K562 (cell line): ENCODE data around the gene PRKG1. TPM values are rescaled to one million over a fixed set of nuclear protein-coding genes. Genes with fewer than 3 reads are reported as not detected.

Experiments
- ATAC-seq: fragments of 200-7000 bp; cut with Tn5 transposase; 3 replicates; pipeline ENCODE4 v1.9.1; 2020; ENCODE audit warnings: moderate library complexity
- BruUV-seq: library from RNA; stranded (reverse); fragments of 400-500 nt; replicated peaks from 2 replicates; lab custom pipeline; 2021; lab: Mats Ljungman, UMichigan
- CTCF ChIA-PET: fragments of 300-600 bp; formaldehyde crosslinking; extraction: SDS; loops from one replicate; lab custom pipeline; 2021; ENCODE audit warnings: low intra/inter-chr PET ratio; lab: Yijun Ruan, JAX
- POLR2A ChIA-PET: fragments of 300-600, 350-650 bp; sonication (Branson Sonifier 250); formaldehyde crosslinking; extraction: SDS; loops from one replicate; lab custom pipeline; 2021; ENCODE audit warnings: antibody characterized with exemption, inconsistent platforms; lab: Yijun Ruan, JAX
- DNase-seq, 4 experiments: peaks; one replicate each; pipeline versions ENCODE4 v3.0.0 to v3.0.0-alpha.2; 2011 to 2018; ENCODE audit warnings: low spot score in 3 of 4, mixed read lengths in 3 of 4; ENCODE audit errors: extremely low read depth in 1 of 4
- FAIRE-seq: peaks from 2 replicates; lab custom pipeline; 2011; peaks lifted over from hg19 to GRCh38; lab: Jason Lieb, UNC
- H2AFZ ChIP-seq: 2 replicates; pipeline ENCODE4 v1.6.0; 2011; ENCODE audit warnings: low read depth, low read length, control low read depth, inconsistent platforms
- H3K27ac ChIP-seq: fragments of 200-600 bp; 3 replicates; pipeline ENCODE4 v1.8.0; 2011; ENCODE audit warnings: low read depth, mild to moderate bottlenecking, control low read depth, inconsistent platforms, low read length, moderate library complexity, mixed read lengths; ENCODE audit errors: extremely low read depth
- H3K27me3 ChIP-seq, 2 experiments: fragments of 300-600 bp in 1 of 2; 2 replicates in 1 of 2; 3 replicates in 1 of 2; pipeline versions ENCODE4 v1.6.0 to v1.8.0; 2011; ENCODE audit warnings: inconsistent platforms in 2 of 2, low read length in 2 of 2, mild to moderate bottlenecking in 1 of 2, mixed read lengths in 1 of 2, moderate library complexity in 1 of 2; ENCODE audit not compliant: control insufficient read depth in 2 of 2, insufficient read depth in 2 of 2
- H3K36me3 ChIP-seq: fragments of 300-600 bp; 3 replicates; pipeline ENCODE4 v1.8.0; 2011; ENCODE audit warnings: mild to moderate bottlenecking, low read length, inconsistent platforms; ENCODE audit not compliant: control insufficient read depth, insufficient read depth
- H3K4me1 ChIP-seq, 2 experiments: fragments of 200-600 bp in 1 of 2; replicated peaks in 1 of 2; 2 replicates in 1 of 2; 3 replicates in 1 of 2; pipeline versions ENCODE4 v1.5.1 to v1.8.0; 2011; ENCODE audit warnings: inconsistent platforms in 2 of 2, low read length in 2 of 2, mild to moderate bottlenecking in 1 of 2, mixed read lengths in 1 of 2, moderate library complexity in 1 of 2; ENCODE audit not compliant: control insufficient read depth in 2 of 2, insufficient read depth in 2 of 2
- H3K4me2 ChIP-seq: 2 replicates; pipeline ENCODE4 v1.6.1; 2011; ENCODE audit warnings: low read length, control low read depth, inconsistent platforms, mixed read lengths; ENCODE audit not compliant: insufficient read depth
- H3K4me3 ChIP-seq: fragments of 200-600 bp; sonication (generic), shearing (Covaris generic); 2 replicates; pipeline ENCODE4 v1.5.1; 2016; ENCODE audit warnings: control low read depth, inconsistent platforms
- H3K79me2 ChIP-seq: fragments of 200-600 bp; 3 replicates; pipeline ENCODE4 v1.8.0; 2011; ENCODE audit warnings: low read length, inconsistent platforms; ENCODE audit not compliant: control insufficient read depth, insufficient read depth
- H3K9ac ChIP-seq, 2 experiments: 2 replicates each; pipeline versions ENCODE4 v1.6.0 to v1.6.1; 2011; ENCODE audit warnings: low read depth in 2 of 2, low read length in 2 of 2, control low read depth in 1 of 2, inconsistent platforms in 1 of 2, mild to moderate bottlenecking in 1 of 2, mixed read lengths in 1 of 2; ENCODE audit not compliant: insufficient read depth in 1 of 2
- H3K9me1 ChIP-seq: one replicate; pipeline ENCODE4 v1.6.0; 2011; ENCODE audit warnings: inconsistent platforms, mild to moderate bottlenecking, low read length, moderate library complexity; ENCODE audit not compliant: control insufficient read depth, insufficient read depth
- H3K9me3 ChIP-seq: replicated peaks from 2 replicates; pipeline ENCODE4 v1.5.1; 2011; ENCODE audit warnings: low read depth, low read length, inconsistent platforms; ENCODE audit not compliant: control insufficient read depth, insufficient read depth
- H4K20me1 ChIP-seq: replicated peaks from 2 replicates; pipeline ENCODE4 v1.6.1; 2011; ENCODE audit warnings: low read length, inconsistent platforms, mixed read lengths; ENCODE audit not compliant: control insufficient read depth, insufficient read depth
- CBX2 ChIP-seq: fragments of 200-600 bp; sonication (generic); IDR thresholded peaks from one replicate; pipeline ENCODE4 v1.6.1; 2012; ENCODE audit warnings: mild to moderate bottlenecking, low read length, inconsistent platforms; ENCODE audit not compliant: insufficient read depth, poor library complexity, severe bottlenecking
- DDX20 ChIP-seq: fragments of 450-650 bp; IDR thresholded peaks from 2 replicates; pipeline ENCODE4 v1.6.1; 2016; ENCODE audit warnings: missing genetic modification characterization, low read depth, mild to moderate bottlenecking, missing compliant biosample characterization, moderate library complexity
- ESRRA ChIP-seq: fragments of 450-650 bp; IDR thresholded peaks from 2 replicates; pipeline ENCODE4 v1.6.1; 2014; ENCODE audit warnings: low read depth, mild to moderate bottlenecking, moderate library complexity, borderline replicate concordance
- NCOA2 ChIP-seq, 2 experiments: fragments of 450-650 bp; IDR thresholded peaks; 2 replicates each; pipeline ENCODE4 v1.6.1; 2018; ENCODE audit warnings: mild to moderate bottlenecking in 2 of 2, moderate library complexity in 1 of 2; ENCODE audit not compliant: partially characterized antibody in 2 of 2
- POLR2AphosphoS5 ChIP-seq: IDR thresholded peaks from 2 replicates; pipeline ENCODE4 v1.6.1; 2011; ENCODE audit warnings: mild to moderate bottlenecking, low read depth, low read length, moderate library complexity; ENCODE audit not compliant: control insufficient read depth, insufficient read depth
- SETDB1 ChIP-seq: IDR thresholded peaks from one replicate; pipeline ENCODE4 v1.6.1; 2012; ENCODE audit warnings: low read length, control low read depth, inconsistent platforms
- TAF7 ChIP-seq: fragments of 450-650 bp; IDR thresholded peaks from 2 replicates; pipeline ENCODE4 v1.6.1; 2016; ENCODE audit warnings: missing genetic modification characterization, missing compliant biosample characterization
- TAL1 ChIP-seq: fragments of 450-650 bp; IDR thresholded peaks from 2 replicates; pipeline ENCODE4 v1.6.1; 2016; ENCODE audit warnings: mild to moderate bottlenecking
- TEAD1 ChIP-seq, 2 experiments: fragments of 450-650 bp in 1 of 2; sonication (generic) in 1 of 2; formaldehyde crosslinking; IDR thresholded peaks; 2 replicates each; pipeline versions ENCODE4 v1.4.0 to v1.8.0; 2020 to 2022; ENCODE audit warnings: mild to moderate bottlenecking in 2 of 2, missing genetic modification reagents in 1 of 2
- TRIM25 ChIP-seq: fragments of 450-650 bp; IDR thresholded peaks from 2 replicates; pipeline ENCODE4 v1.7.0; 2016; ENCODE audit warnings: borderline replicate concordance
- ZBTB43 ChIP-seq: sonication (generic); formaldehyde crosslinking; IDR thresholded peaks from 2 replicates; pipeline ENCODE4 v1.8.0; 2023; ENCODE audit warnings: mild to moderate bottlenecking, missing genetic modification reagents
- ZBTB7A ChIP-seq: IDR thresholded peaks from 2 replicates; pipeline ENCODE4 v1.6.1; 2011; ENCODE audit warnings: low read depth, mild to moderate bottlenecking, low read length, moderate library complexity, borderline replicate concordance; ENCODE audit not compliant: control insufficient read depth
- ZC3H4 ChIP-seq: sonication (generic); formaldehyde crosslinking; IDR thresholded peaks from 2 replicates; pipeline ENCODE4 v1.9.0; 2021; ENCODE audit warnings: missing genetic modification reagents, borderline replicate concordance
- ZNF282 ChIP-seq: sonication (generic); formaldehyde crosslinking; IDR thresholded peaks from 2 replicates; pipeline ENCODE4 v1.8.1; 2023; ENCODE audit warnings: missing genetic modification reagents
- ZNF778 ChIP-seq: fragments of 450-650 bp; formaldehyde crosslinking; IDR thresholded peaks from 2 replicates; pipeline ENCODE4 v1.4.0; 2020; ENCODE audit warnings: mild to moderate bottlenecking, moderate library complexity
- WGBS: fragments of 100-300 bp; shearing (Covaris generic); methylation state at CpG from one replicate; pipeline ENCODE4 v1.1.6; 2016; ENCODE audit warnings: low coverage, mixed read lengths; ENCODE audit not compliant: insufficient coverage; ENCODE audit errors: missing lambda C conversion rate; 5-methylcytosine and 5-hydroxymethylcytosine counted together
- in situ Hi-C: fragments of 300-500 bp; cut with MboI; formaldehyde crosslinking; loops from 4 replicates; pipeline ENCODE4 v1.15.0; 2018; ENCODE audit warnings: inconsistent platforms, mixed read lengths
- intact Hi-C: fragments of 100-400 bp; cut with micrococcal nuclease; formaldehyde crosslinking; loops from 2 replicates; pipeline ENCODE4 v1.14.2; 2022
- polyA plus RNA-seq, 8 experiments: library from polyadenylated mRNA; depleted of rRNA in 4 of 8; stranded (reverse) in 5 of 8; unstranded in 3 of 8; fragments of >200 nt; fragmentation: Nextera tagmentation in 2 of 8; fragmentation: Illumina TruSeq in 1 of 8; extraction: Ambion mirVana in 2 of 8; extraction: Trizol in 1 of 8; gene quantifications; 2 replicates each; pipeline versions ENCODE4 v1.2.1 to v1.2.3, GENCODE V29; 2011 to 2014; ENCODE audit warnings: inconsistent platforms in 1 of 8, missing spikeins in 1 of 8
- total RNA-seq, 7 experiments: library from RNA; depleted of rRNA in 6 of 7; stranded (reverse); fragments of >200 nt in 6 of 7; fragmentation: Illumina TruSeq in 2 of 7; extraction: Trizol in 2 of 7; gene quantifications; 2 replicates each; pipeline versions ENCODE4 v1.2.1 to v1.2.3, GENCODE V29; 2011 to 2021; ENCODE audit warnings: low replicate concordance in 1 of 7

The PRKG1 gene
- total and polyA plus RNA-seq, 9 of the 15 experiments (the other 6 are each of a cell fraction or from before 2014, with no cell fraction given): 0.22 TPM; not detected in 8

DNA sequence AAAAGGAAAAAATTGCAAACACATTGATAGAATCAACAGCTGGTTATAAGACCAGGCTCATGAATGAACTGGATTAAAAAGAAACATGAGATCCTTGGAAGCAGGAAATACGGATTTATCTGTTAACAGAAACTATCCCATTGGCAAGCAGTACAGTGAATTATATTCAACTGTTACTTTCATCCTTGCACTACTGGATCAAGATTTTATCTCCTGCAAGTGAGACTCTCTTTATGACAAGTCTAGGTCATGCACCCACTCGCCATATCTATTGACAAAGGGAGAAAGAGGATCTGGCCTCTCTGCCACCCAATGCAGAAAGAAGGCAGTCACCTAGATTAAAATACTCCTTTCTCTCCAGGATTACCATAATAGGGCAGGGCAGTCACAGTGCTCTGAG is 583.7 kb downstream of the PRKG1 start:
- ChIA-PET CTCF (no interaction called here), POLR2A (no interaction called here)
- no peak for DNase-seq
- no peaks in the 10 kb centered on the region for H3K36me3 ChIP-seq
- no peaks in the 10 kb centered on the region for H3K9me3 ChIP-seq
- H3K4me3 ChIP-seq: no peak overlapping the region
- no peak overlapping the region for H3K9ac ChIP-seq
- H2AFZ ChIP-seq: no peak overlapping the region
- BruUV-seq: no TSS peak
- no peaks in the 10 kb centered on the region for H3K79me2 ChIP-seq
- H4K20me1 ChIP-seq: no peaks in the 10 kb centered on the region
- H3K9me1 ChIP-seq: no peaks in the 10 kb centered on the region
- no peak overlapping the region for H3K27ac ChIP-seq
- intact Hi-C loops: no loop called here
- H3K4me2 ChIP-seq: no peak overlapping the region
- TF ChIP-seq TAF7 (no peak), ESRRA (no peak), CBX2 (no peak), ZNF282 (CRISPR knock-in tag) (no peak), POLR2AphosphoS5 (no peak), ZC3H4 (no peak), ZNF778 (CRISPR knock-in tag) (no peak), NCOA2 (IDR thresholded peaks at IDR 0.05; ENCODE audit: partially characterized antibody in 2 of 2) (no peak), TRIM25 (no peak), TEAD1 (CRISPR knock-in tag; IDR thresholded peaks at IDR 0.05) (no peak), ZBTB7A (no peak), SETDB1 (no peak), ZBTB43 (CRISPR knock-in tag) (no peak), TAL1 (no peak), DDX20 (tag) (no peak)
- no peaks in the 10 kb centered on the region for H3K4me1 ChIP-seq
- FAIRE-seq: no peak
- WGBS: 3% methylated on average over 2 of the region's 2 CpGs
- no peaks in the 10 kb centered on the region for H3K27me3 ChIP-seq
- in situ Hi-C loops: no loop called here
- no peak for ATAC-seq
